Choroid plexus epithelial cell (primary cell): ENCODE measurements around the gene BPTF.
"Not testable (repeated sequence)": the region's sequence is repeated elsewhere in the genome, so short reads cannot be mapped to it uniquely, and the experiment has no call there.

Experiments
- DNase-seq: peaks from one replicate; pipeline ENCODE4 v3.0.0-alpha.2; 2010; ENCODE audit warnings: low read depth
- H3K4me3 ChIP-seq: 2 replicates; pipeline ENCODE4 v1.5.1; 2011; ENCODE audit warnings: low read depth, mild to moderate bottlenecking, control low read depth, low read length, moderate library complexity
- CTCF ChIP-seq: conservative IDR thresholded peaks from 2 replicates; pipeline ENCODE4 v1.5.1; 2011; ENCODE audit warnings: low read depth, mild to moderate bottlenecking, control low read depth, inconsistent platforms, low read length, moderate library complexity

Gene BPTF

GRCh38 chr17:67834634-67835033 lies 9.3 kb downstream of the BPTF start:
- no peak for DNase-seq
- no peak for TF ChIP-seq CTCF
- no peak overlapping the region for H3K4me3 ChIP-seq

- peak; percentile 60 for DNase-seq
- no peak for TF ChIP-seq CTCF
- no peak overlapping the region for H3K4me3 ChIP-seq
Measured at GRCh38 chr17:67836205-67836987, 11.1 kb downstream of the BPTF start.

- no peak for DNase-seq
- no peak overlapping the region for H3K4me3 ChIP-seq
- TF ChIP-seq CTCF, result no peak
Measured at GRCh38 chr17:67837965-67838364, 12.7 kb downstream of the BPTF start.

GRCh38 chr17:67838538-67838937 lies 13.2 kb downstream of the BPTF start:
- TF ChIP-seq CTCF, result no peak
- no peak for DNase-seq
- no peak overlapping the region for H3K4me3 ChIP-seq

GRCh38 chr17:67841992-67842391 lies 16.7 kb downstream of the BPTF start:
- DNase-seq, result no peak
- TF ChIP-seq CTCF, result no peak
- H3K4me3 ChIP-seq, result no peak overlapping the region

GRCh38 chr17:67842648-67843047 lies 17.3 kb downstream of the BPTF start:
- TF ChIP-seq CTCF, result no peak
- H3K4me3 ChIP-seq, result no peak overlapping the region
- DNase-seq, result no peak

- no peak for DNase-seq
- no peak for TF ChIP-seq CTCF
- no peak overlapping the region for H3K4me3 ChIP-seq
Measured at GRCh38 chr17:67845374-67845773, 20.1 kb downstream of the BPTF start.

GRCh38 chr17:67848189-67848588 lies 22.9 kb downstream of the BPTF start:
- DNase-seq, result not testable (repeated sequence)

GRCh38 chr17:67848846-67849245 lies 23.5 kb downstream of the BPTF start:
- not testable (repeated sequence) for DNase-seq, H3K4me3 ChIP-seq

More at GRCh38 chr17:67848189-67848588, 22.9 kb downstream of the BPTF start:
- not testable (repeated sequence) for H3K4me3 ChIP-seq
